Natural killer cell treated with Interleukin-12 subunit alpha and Interleukin-12 subunit beta and Interleukin-15 and Interleukin-18, amount 100 ng/mL, for 72 hours (primary cell): Measurements from ENCODE around the gene CELSR2. TPM values are rescaled to one million over a fixed set of nuclear protein-coding genes. Genes with fewer than 3 reads are reported as not detected.
"Not testable (repeated sequence)": the region's sequence is repeated elsewhere in the genome, so short reads cannot be mapped to it uniquely, and the experiment has no call there.

Experiments
- ATAC-seq, 2 donors: fragments of 150-1000 bp; cut with Tn5 transposase in 1 of 2; sonication (Bioruptor Pico), chemical (Tn5 transposase) in 1 of 2; 2 replicates each; pipeline ENCODE4 v1.10.0; 2021
- DNase-seq: peaks from one replicate; pipeline ENCODE4 v3.0.0; 2022; ENCODE audit warnings: low spot score
- H3K27ac Mint-ChIP-seq, 2 donors: 1 replicate in 1 of 2; 2 replicates in 1 of 2; pipeline ENCODE4 v1.8.0; 2022; ENCODE audit warnings: mixed read lengths in 2 of 2, mild to moderate bottlenecking in 1 of 2, moderate library complexity in 1 of 2
- H3K27me3 Mint-ChIP-seq, 2 donors: 1 replicate in 1 of 2; 2 replicates in 1 of 2; pipeline ENCODE4 v1.8.0; 2022; ENCODE audit warnings: mixed read lengths in 2 of 2
- H3K36me3 Mint-ChIP-seq: one replicate; pipeline ENCODE4 v1.8.0; 2022; ENCODE audit warnings: mixed read lengths
- H3K4me1 Mint-ChIP-seq, 2 donors: 1 replicate in 1 of 2; 2 replicates in 1 of 2; pipeline ENCODE4 v1.8.0; 2022; ENCODE audit warnings: low read depth in 2 of 2, mixed read lengths in 2 of 2, mild to moderate bottlenecking in 1 of 2
- H3K4me3 Mint-ChIP-seq: one replicate; pipeline ENCODE4 v1.8.0; 2022; ENCODE audit warnings: mixed read lengths
- H3K9me3 Mint-ChIP-seq: 2 replicates; pipeline ENCODE4 v1.8.0; 2022; ENCODE audit warnings: mixed read lengths
- total RNA-seq, 2 donors: library from RNA; stranded (reverse); gene quantifications; one replicate each; pipeline ENCODE4 v1.2.3, GENCODE V29; 2022

The CELSR2 gene
- total RNA-seq, 2 donors from 2014 or later: 1.5 to 2.6 TPM

DNA sequence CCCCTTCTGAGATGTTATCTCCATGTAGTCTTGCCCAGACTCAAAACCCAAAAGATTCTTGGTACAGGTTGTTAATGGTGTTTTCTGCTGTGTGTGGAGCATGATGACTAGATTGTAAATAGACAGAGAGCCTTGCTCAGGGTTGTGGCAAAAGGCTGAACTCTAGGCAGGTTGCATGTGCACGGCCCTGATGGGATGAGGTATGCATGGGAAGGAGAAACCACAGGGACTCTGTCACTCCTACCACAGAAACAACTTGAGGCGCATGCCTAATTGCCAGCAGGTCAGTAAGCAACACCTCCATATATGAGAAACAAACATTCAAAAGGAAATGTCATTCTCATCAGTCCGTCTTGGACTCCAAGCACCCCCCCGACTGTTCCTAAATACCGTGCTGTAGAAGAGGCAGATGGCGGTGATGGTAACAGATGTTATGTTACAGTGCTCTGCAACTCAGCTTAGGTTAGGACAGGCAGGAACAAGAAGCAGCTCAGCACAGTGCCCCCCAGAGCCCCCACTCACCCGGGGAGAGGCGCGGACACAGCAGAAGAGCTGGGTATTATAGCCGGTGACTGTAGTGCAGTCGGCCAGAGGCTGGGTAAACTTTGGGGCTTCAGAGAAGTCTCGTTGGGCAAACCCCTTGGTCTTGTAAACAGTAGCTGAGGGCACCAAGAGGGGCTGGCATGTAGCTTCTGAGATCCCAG, 46.5 kb downstream of the CELSR2 start:
- peak in 1 of 2 donors; percentile 7 for ATAC-seq
- Mint-ChIP-seq H3K4me3 (no peak overlapping the region), H3K27me3 (peaks cover 14 to 15% of the 10 kb centered on the region in 2 donors), H3K36me3 (no peaks in the 10 kb centered on the region), H3K4me1 (no peaks in the 10 kb centered on the region), H3K27ac (no peak overlapping the region), H3K9me3 (no peaks in the 10 kb centered on the region)
- DNase-seq: no peak

DNA sequence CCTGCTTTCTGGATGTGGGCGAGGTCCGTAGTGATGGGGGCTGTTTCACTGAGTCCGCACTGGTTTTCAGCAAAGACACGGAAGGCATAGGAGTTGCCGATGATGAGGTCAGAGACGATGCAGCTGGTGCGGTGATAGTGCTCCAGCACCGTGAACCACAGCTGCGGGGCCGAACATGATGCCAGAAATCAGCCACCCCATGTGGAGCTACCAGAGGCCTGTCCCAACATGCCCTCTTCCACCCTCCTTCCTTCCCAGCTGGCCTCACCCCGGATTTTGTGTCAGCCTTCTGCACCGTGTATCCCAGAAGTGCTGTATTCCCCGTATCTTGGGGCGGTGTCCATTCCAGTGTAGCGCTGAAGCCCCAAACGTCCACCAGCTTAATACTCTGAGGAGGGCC, 47.4 kb downstream of the CELSR2 start:
- ATAC-seq (no peak), DNase-seq (no peak)
- Mint-ChIP-seq H3K4me1 (no peaks in the 10 kb centered on the region), H3K36me3 (no peaks in the 10 kb centered on the region), H3K27ac (no peak overlapping the region), H3K9me3 (no peaks in the 10 kb centered on the region), H3K4me3 (no peak overlapping the region), H3K27me3 (peaks cover 14 to 15% of the 10 kb centered on the region in 2 donors)

DNA sequence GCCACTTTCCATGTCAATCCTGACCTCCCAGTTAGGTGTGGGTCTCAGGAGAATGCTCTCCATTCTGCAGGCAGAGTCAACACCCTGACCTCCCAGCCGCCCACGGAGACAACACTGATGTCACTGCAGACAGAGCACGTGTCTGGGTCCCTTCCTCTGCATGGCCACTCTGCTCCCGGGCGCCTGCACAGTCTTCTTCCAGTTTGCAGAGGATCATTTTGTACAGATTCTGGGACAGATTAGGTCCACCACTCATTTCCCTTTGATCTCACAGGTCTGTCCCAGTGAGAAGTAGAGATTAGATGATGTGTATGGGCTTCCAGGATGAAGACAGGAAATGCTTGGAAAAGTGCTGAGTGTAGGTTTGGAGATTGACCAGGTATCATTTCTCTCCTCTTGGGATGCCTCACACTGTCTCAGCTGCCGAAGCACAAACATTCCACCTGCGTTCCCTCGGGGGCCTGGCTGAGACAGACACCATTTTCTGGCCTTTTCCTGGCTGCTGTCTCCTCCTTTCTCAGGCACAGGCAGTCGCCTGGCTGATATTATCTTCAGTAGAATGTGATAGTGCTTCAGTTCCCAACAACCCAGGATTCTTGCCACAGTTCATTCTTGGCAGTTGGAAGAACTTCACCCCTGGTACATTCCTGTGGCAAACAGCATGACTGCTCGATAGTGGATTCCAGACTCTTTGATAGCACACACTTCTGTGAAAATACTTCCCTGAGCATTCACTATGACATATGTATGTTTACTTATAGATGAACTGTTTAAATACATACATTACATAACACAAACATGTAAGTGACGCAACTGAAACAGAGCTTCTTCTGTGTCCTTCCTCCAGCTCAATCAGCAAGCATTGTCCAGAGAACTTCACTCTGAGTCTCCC, 49.6 kb downstream of the CELSR2 start:
- H3K36me3 Mint-ChIP-seq: no peaks in the 10 kb centered on the region
- ATAC-seq: no peak
- no peak for DNase-seq
- H3K27ac Mint-ChIP-seq: no peak overlapping the region
- no peak overlapping the region for H3K4me3 Mint-ChIP-seq
- H3K27me3 Mint-ChIP-seq: peaks cover 10 to 14% of the 10 kb centered on the region in 2 donors
- no peaks in the 10 kb centered on the region for H3K4me1 Mint-ChIP-seq
- no peaks in the 10 kb centered on the region for H3K9me3 Mint-ChIP-seq

DNA sequence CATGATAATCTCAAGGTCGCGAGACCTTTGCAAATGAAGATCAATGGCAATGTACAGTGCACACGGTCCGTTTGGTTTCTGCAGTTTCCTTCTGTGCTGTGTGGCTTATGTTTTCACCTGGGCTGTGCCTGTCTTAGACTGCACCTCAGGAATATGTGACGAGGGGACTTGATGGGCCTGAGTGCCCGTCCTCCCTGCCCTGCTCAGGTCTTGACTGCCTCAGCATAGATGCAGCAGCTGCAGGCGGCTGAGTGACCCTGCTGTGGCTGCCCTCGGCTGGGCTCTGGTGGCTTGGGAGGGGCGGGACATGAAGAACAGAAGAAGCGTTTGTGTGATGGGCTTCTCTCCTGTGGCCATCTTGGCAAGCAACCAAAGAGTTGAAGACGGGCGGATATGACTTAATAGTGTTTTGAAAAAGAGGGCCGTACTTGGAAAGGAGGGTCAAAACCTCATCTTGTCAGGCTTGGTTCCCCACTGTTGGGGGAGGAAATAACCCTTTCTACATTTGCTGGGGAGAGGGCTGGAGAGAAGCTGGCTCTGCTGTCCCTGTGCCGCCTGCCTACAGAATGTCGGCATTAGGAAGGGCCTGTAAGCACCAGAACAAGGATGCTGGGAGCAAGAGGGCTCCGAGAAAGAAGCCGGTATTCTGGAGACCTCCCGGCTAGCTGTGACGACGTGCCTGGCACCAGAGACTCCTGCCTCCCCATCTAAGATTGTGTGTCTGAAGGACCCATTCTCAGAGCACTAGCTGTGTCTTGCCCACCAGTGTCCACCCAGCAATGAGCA, 50.4 kb downstream of the CELSR2 start:
- Mint-ChIP-seq H3K4me3 (no peak overlapping the region), H3K36me3 (no peaks in the 10 kb centered on the region), H3K4me1 (no peaks in the 10 kb centered on the region), H3K27ac (no peak overlapping the region), H3K9me3 (no peaks in the 10 kb centered on the region), H3K27me3 (peaks cover 10 to 14% of the 10 kb centered on the region in 2 donors)
- DNase-seq (no peak), ATAC-seq (no peak)

DNA sequence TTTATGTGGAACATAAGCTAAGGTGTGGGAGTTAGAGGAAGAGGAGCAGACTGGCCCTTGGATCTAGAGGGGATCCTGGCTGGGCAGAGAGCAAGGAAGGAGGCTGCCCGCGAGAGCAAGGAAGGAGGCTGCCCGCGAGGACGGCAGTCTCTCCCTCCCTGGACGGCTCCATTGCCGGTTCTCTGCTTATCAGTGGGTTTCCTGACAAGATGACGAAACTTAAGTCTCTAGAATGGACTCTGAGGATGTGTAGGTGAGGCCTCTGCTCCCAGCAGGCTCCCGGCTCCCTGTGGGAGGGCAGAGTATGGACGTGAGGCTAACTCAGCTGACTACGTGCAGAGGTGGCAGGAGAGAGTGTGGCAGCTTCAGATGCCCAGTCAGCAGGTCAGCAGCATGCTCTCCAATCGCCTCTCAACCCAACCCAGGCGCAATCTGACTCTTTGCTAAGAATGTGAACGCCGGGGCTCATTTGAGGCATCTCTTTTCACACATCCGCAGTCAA, 51.4 kb downstream of the CELSR2 start:
- ATAC-seq (no peak), DNase-seq (no peak)
- no peaks in the 10 kb centered on the region for H3K4me1 Mint-ChIP-seq
- no peak overlapping the region for H3K27ac Mint-ChIP-seq
- no peaks in the 10 kb centered on the region for H3K9me3 Mint-ChIP-seq
- H3K27me3 Mint-ChIP-seq: peaks cover 7 to 14% of the 10 kb centered on the region in 2 donors
- H3K4me3 Mint-ChIP-seq: no peak overlapping the region
- no peaks in the 10 kb centered on the region for H3K36me3 Mint-ChIP-seq

DNA sequence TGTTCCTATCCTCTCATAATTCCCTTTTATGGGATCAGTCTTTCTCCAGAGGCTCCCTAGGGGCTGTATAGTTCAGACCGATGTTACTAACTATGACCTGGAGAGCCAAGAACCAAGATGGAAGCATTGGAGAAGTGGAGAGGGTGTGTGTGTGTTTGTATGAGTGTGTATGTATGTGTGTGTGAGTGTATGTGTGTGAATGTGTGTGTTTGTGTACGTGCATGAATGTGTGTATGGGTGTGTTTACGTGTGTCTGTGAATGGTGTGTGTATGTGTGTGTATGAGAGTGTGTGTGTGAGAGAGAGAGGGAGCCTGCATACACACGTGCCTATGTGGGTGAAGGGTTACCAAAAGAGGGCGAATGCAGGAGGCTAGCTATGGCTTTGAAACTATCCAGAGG, 52.5 kb downstream of the CELSR2 start:
- DNase-seq: no peak
- no peak overlapping the region for H3K27ac Mint-ChIP-seq
- ATAC-seq: no peak
- H3K4me1 Mint-ChIP-seq: no peaks in the 10 kb centered on the region
- H3K36me3 Mint-ChIP-seq: no peaks in the 10 kb centered on the region
- H3K4me3 Mint-ChIP-seq: no peak overlapping the region
- H3K27me3 Mint-ChIP-seq: peaks cover 6 to 14% of the 10 kb centered on the region in 2 donors
- H3K9me3 Mint-ChIP-seq: no peaks in the 10 kb centered on the region

DNA sequence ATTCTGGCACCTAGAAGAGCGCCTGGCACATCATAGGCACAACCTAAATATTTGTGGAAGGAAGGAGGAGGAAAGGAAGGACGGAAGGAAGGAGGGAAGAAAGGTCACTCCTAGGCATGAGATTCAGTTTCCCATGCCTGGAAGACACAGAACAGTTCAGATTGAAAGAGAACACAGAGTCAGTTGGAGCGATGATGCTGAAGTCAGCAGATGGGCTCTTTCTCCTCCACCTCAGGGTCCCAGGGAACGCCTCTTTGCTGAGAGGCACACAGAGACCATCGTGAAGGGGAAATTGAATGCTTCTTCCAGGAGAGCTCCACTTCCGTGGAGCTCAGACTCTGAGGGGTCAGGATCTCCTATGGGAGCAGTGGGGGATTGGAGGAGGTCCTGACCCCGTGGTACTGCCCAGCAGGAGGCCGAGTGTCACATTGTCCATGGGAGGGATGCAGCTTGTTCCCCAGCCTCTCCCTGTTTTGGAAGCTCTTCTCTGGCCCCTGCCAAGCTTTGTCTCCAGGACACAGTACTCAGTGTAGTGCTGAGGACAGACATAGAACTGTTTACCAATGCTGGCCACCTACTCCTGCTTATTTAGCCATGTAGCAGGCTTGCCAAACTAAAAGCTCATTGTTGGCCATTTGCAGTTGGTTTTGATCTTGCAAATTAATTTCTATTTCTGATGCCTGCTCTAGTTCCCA, 55.0 kb downstream of the CELSR2 start:
- Mint-ChIP-seq H3K36me3 (no peaks in the 10 kb centered on the region), H3K27ac (no peak overlapping the region), H3K27me3 (peaks cover 3 to 11% of the 10 kb centered on the region in 2 donors), H3K9me3 (no peaks in the 10 kb centered on the region), H3K4me1 (no peaks in the 10 kb centered on the region), H3K4me3 (no peak overlapping the region)
- ATAC-seq: no peak
- DNase-seq: no peak

DNA sequence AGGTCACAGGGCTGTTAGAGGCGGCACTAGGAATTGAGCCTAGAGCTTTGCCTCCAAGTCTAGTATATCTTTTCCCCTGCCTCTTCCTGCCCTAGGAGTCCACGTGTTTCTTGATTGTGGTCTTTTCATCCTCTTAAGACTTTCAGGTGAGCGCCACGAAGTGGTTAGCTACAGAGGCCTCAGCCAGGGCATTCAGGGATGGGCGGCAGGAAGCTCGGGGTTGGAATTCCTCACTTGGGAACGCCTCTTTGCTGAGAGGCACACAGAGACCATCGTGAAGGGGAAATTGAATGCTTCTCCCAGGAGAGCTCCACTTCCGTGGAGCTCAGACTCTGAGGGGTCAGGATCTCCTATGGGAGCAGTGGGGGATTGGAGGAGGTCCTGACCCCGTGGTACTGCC, 56.7 kb downstream of the CELSR2 start:
- not testable (repeated sequence) for H3K36me3 Mint-ChIP-seq, H3K4me3 Mint-ChIP-seq, H3K4me1 Mint-ChIP-seq, H3K27me3 Mint-ChIP-seq, ATAC-seq, H3K9me3 Mint-ChIP-seq, DNase-seq, H3K27ac Mint-ChIP-seq

DNA sequence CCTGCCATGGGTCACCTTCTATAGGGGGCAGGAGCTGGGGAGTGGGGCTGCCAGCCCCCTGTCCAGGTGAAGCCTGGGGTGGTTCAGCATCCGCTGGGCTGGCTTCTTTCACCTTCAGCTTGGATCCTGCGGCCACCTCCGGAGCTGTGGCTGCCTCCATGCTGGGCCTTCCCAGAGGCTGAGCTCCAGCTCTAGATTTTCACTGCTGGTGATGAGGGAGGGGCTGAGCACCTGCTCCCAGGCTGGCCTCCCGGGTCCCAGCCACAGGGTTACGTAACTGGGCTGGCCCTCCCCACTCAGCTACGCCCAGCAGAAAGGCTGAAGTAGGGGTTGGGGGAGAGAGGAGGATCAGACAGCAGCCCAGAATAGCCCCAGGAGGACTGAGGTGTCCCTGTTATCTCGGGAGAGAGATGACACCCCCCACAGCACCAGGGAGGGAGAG, 57.5 kb downstream of the CELSR2 start, which contains the start of gene MYBPHL:
MYBPHL (minus strand) TSS at position 180 of the 442 bp plus-strand sequence; CDS start at position 160, 20 bp downstream.
- ATAC-seq (no peak), DNase-seq (no peak)
- Mint-ChIP-seq H3K27ac (no peak within 1 kb of the TSS), H3K36me3 (no peaks in the 10 kb centered on the region), H3K27me3 (peaks cover 0 to 7% of the 10 kb centered on the region in 2 donors), H3K4me3 (no peak within 1 kb of the TSS), H3K9me3 (no peaks in the 10 kb centered on the region), H3K4me1 (no peaks in the 10 kb centered on the region)

DNA sequence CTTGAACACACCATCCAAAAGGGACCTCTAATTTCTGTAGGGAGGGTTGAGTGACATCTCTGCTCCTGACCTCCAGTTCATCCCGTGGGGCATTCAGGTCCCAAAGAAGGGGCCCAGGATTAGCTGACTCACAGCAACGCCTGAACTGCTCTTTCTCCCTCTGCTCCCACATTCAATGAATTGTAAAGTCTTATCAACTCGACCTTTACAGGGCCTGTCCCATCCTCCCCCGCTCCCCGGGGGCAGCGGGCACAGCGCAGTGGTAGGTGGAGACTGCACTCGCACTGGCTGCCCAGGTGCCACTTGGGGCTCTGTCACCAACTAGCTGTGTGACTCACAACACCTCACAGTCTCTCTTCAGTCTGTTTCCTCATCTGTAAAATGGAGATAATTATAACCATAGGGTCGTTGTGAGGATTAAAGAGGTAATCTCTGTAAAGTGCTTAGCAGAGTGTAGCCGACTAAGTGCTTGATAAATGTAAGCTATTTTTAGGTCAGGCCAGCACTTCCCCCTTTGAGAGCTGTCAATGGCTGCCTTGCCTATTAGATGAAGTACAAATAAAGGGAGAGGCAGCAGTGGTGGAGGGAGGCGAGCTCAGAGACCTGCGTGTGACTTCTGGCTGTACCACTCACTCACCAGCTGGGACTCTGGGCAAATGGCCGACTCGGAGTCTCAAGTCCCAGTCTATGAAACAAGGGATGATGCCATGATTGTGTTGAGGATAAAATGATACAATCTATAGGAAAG, 58.1 kb downstream of the CELSR2 start:
- no peaks in the 10 kb centered on the region for H3K36me3 Mint-ChIP-seq
- no peak overlapping the region for H3K27ac Mint-ChIP-seq
- ATAC-seq (no peak), DNase-seq (no peak)
- H3K9me3 Mint-ChIP-seq: no peaks in the 10 kb centered on the region
- no peak overlapping the region for H3K4me3 Mint-ChIP-seq
- peaks cover 0 to 7% of the 10 kb centered on the region in 2 donors for H3K27me3 Mint-ChIP-seq
- H3K4me1 Mint-ChIP-seq: no peaks in the 10 kb centered on the region

DNA sequence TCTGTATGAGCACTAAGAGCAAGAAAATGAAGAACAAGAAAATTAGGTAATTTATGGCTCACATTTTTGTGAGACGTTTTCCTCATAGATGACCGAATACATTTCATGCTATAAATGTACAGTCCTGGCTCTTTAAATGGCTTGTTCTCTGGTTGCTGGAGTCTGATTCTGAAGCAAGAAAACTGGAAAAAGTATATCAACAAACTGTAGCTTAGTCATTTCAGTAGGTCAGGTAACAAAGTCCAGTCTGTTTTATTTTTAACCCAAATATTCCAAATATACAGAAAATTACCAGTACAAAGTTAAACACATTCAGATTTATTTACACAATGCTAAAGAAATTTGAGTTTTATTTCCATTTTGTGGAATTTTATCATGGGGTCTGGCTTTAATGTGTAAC, 60.0 kb downstream of the CELSR2 start:
- no peak overlapping the region for H3K27ac Mint-ChIP-seq
- no peaks in the 10 kb centered on the region for H3K4me1 Mint-ChIP-seq
- H3K9me3 Mint-ChIP-seq: no peaks in the 10 kb centered on the region
- H3K27me3 Mint-ChIP-seq: peaks cover 0 to 7% of the 10 kb centered on the region in 2 donors
- ATAC-seq: no peak
- DNase-seq: no peak
- H3K4me3 Mint-ChIP-seq: no peak overlapping the region
- no peaks in the 10 kb centered on the region for H3K36me3 Mint-ChIP-seq

DNA sequence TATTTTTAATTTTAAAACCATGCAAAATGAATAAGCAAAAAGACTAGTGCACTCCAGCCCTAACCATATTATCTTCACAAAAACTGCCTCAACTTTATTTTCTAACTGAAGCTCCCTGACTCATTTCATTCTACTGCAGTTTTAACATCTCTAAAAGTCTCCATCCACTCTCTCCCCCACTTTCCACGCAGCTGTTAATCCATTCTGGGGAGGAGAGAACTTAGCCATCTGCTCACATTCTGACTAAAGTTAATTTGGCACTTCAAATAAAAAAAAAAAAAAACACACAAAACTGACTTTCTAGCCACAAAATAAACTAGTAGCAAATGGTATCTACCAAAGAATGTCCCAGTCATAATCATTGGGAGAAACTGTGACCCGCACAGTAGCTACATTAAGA, 62.9 kb downstream of the CELSR2 start:
- Mint-ChIP-seq H3K4me1 (no peaks in the 10 kb centered on the region), H3K27me3 (peaks cover 0 to 7% of the 10 kb centered on the region in 2 donors), H3K4me3 (no peak overlapping the region), H3K27ac (no peak overlapping the region), H3K36me3 (no peaks in the 10 kb centered on the region), H3K9me3 (no peaks in the 10 kb centered on the region)
- no peak for DNase-seq
- ATAC-seq: no peak
